Activated CD4-positive, alpha-beta T cell treated with anti-CD3 and anti-CD28 coated beads, Interleukin-2, amount 50 U/mL, for 24 hours (primary cell): ENCODE results near the gene HUS1.
A peak's percentile ranks its signal among the peaks of the same experiment; 100 is the strongest.
"Not testable (repeated sequence)": the region's sequence is repeated elsewhere in the genome, so short reads cannot be mapped to it uniquely, and the experiment has no call there.

Source experiments
- DNase-seq, 2 donors: peaks; one replicate each; pipeline ENCODE4 v3.0.0-alpha.2; 2020; ENCODE audit warnings: low read depth in 1 of 2, low spot score in 1 of 2

The HUS1 gene

DNA sequence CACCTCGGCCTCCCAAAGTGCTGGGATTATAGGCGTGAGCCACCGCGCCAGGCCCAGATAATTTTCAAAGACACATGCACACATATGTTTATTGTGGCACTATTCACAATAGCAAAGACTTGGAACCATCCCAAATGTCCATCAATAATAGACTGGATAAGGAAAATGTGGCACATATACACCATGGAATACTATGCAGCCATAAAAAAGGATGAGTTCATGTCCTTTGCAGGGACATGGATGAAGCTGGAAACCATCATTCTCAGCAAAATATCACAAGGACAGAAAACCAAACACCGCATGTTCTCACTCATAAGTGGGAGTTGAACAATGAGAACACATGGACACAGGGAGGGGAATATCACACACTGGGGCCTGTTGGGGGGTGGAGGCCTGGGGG is 1.2 kb upstream of the HUS1 start:
- DNase-seq: not testable (repeated sequence)

DNA sequence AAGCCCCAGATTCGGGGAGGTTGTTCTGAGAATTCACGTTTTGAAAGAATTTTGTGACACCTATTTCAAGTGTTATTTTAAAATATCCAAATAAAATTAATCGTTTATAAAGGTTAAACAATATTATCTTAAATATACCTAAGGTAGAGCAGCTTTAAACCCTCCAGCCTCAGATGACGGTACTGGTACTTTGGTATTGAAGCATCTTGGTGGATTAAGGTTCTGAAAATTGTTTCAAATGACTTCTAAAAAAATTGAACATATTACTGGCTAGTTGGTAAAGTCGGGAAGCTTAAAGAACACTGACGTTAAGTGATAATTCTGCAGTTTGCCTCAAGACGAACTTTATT is 392 bp upstream of the HUS1 start:
- no peak for DNase-seq

DNA sequence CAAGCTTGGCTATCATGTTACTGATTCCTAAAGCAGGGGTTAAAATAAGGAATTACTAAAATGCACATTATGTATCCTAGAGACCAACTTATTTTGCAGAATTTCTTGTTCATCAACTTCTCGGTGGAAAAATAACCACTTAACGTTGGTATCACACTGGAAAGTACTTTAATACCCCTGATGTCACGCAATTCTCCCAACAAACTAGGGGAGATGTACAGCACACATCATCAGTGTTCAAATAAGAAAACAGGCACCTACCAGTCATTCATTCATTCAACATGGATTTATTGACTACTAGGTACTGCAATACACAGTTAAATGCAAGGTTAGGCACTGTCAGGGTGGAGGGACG is 648 bp downstream of the HUS1 start:
- DNase-seq: no peak

DNA sequence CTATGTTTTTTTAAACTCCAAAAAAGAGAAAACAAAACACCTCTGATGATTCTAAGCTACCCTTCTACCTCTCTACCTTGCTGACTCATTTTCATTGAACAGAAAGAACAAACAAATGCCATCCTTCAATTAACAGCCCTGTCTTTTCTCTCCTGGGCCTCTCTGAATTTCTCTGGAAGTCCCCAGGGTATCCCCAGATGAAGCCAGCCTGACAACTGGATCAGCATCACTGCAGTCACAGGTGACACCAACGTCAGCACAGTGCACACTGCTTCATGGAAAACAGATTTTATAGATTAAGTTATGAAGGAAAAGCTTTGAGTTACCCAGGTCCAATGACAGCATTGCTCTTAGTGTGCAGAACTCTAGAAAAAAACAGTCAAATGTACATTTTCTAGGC is 5.7 kb downstream of the HUS1 start:
- no peak for DNase-seq

- no peak for DNase-seq
Observed at GRCh38 chr7:47970761-47971160, 8.7 kb downstream of the HUS1 start.

GRCh38 chr7:47968847-47969774 is 10.3 kb downstream of the HUS1 start:
- DNase-seq: peak in 1 of 2 donors; percentile 30

DNA sequence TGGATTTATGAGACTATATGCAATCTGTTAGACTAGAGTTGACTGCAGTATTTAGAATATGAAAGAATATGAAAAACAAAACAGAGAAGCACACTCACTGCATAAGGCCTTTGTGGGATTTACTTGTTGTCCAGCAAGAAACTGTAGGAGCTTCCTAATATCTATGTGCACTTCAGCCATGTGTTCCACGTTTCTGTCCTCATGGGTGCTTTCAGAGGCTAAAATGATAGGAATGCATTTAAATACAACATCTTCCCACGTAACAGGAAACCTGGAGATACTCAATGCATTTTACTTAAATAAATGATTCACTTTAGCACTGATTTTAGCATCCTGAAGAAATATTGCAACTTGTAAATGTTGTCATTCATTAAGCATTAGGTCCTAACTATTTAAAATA is 11.7 kb downstream of the HUS1 start:
- no peak for DNase-seq

GRCh38 chr7:47967123-47967522 is 12.3 kb downstream of the HUS1 start:
- no peak for DNase-seq

- DNase-seq: no peak
Observed at GRCh38 chr7:47965456-47965855, 14.0 kb downstream of the HUS1 start.

GRCh38 chr7:47962262-47962661 is 17.2 kb downstream of the HUS1 start:
- no peak for DNase-seq

DNA sequence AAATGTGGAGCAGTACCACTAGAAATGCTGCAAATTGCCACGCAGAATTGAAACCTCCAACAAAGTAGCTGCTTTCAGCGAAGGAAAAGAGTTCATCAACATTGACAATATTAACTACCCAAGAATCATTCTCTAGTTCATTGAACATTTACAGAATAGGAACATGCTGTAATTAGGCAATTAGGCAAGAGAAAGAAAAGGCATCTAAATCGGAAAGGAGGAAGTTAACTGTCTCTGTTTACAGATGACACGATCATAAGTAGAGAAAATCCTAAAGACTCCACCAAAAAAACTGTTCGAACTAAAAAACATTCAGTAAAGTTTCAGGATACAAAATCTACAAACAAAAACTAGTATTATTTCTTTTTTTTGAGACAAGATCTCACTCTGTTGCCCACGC is 22.3 kb downstream of the HUS1 start:
- no peak for DNase-seq

DNA sequence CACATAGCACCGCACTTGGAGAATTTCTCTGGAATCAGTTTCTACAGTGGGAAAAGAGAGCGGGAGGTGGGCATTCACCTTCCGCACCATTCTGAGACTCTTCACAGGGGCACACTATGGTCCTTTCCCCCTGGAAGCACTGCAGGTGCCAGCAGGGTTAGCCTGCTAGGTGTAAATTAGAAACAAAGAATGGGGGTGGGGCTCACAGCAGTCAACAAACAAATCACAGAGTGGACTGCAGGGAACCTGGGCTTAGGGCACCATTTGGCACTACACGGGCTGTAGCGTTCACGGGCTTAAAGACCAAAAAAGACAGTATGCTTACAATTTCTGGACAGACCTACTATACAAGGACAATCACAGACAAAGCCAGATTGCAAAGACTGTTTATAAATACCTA is 23.2 kb downstream of the HUS1 start:
- DNase-seq: no peak

- no peak for DNase-seq
Observed at GRCh38 chr7:47954231-47954911, 25.0 kb downstream of the HUS1 start.

GRCh38 chr7:47953822-47954221 is 25.6 kb downstream of the HUS1 start:
- no peak for DNase-seq

- DNase-seq: no peak
Observed at GRCh38 chr7:47952224-47952623, 27.2 kb downstream of the HUS1 start.

DNA sequence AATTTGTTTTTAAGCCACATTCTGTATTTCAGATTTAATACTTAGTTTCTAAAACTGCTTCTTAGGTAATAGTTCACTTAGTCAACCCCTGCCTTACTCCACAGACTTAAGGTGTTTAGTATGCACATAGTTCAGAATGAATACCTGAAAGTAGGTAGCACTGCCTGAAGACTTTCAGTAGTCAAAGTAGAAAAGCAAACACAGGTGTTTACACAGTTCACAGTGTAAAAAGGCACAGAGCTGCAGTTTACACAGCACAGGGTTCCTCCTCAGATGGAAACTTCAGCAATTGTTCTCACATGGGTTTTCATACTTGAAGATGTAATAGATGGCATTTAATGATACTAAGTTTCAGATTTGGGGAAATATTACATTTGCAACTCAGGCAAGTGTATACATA is 28.0 kb downstream of the HUS1 start:
- DNase-seq: no peak

- no peak for DNase-seq
Observed at GRCh38 chr7:47950714-47951113, 28.7 kb downstream of the HUS1 start.

DNA sequence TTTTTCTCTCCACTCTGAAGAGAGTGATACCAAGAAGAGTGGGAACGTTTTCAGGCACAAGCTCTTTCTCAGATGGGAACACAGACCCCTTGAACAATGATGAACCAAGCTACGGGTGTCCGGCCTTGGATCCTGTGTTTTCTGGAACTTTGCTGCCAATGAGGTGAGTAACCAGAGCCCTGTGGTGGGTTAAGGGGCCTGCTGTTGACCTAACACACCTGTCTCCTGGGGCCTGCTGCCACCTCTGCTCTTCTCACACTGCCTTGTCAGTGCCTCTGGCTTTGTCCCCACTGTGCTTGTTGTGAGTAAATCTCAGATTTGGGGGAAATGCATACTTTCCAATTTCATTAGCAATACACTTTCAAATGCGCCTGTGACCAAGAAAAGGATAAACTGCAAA is 29.7 kb downstream of the HUS1 start:
- DNase-seq: no peak

DNA sequence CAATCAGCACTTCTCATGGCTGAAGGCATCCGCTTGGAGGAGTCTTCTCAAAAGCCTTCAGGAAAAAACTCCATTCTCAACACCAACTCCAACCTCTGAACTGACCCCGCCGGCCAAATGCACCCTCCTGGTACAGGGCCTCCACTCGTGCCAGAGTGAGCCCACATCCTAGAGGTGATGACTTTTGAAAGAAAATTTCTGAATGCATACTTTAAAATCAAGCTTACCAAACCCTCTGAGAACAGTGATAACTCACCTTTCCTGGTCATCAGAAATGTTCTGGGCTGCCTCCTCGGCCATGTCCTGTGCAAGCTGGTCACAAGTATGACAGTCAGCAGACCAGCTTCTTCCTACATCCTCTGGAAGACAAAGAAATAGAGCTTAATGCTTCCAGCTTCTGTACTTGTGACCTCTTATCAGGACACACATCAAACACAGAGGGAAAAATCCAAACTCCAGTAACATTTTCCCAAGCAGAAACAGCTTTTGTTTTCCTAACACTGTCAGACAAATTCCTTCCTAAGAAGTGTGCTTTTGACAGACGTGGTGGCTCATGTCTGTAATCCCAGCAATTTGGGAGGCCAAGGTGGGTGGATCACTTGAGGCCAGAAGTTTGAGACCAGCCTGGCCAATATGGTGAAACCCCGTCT is 31.1 kb downstream of the HUS1 start, which contains the start of gene PKD1L1:
TSS of gene PKD1L1 (minus strand) at position 326 of the 650 bp plus-strand sequence. CDS start at position 300, 26 bp downstream.
- DNase-seq: no peak

DNA sequence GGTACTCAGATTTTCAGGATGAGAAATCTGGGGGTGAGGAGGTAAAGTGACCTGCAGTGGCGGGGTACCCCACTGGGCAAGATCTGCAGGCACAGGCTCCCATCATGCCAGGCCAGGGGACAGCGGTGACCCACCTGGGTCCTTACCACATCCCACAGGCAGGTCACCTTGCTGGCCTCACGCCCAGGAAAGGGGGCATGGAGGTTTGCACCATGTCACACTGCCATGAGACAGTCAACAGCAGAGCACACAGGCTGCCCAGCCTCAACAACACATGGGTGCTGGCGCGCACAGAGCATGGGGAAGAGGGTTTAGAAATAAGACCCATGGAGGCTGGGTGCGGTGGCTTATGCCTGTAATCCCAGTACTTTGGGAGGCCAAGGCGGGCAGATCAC is 32.1 kb downstream of the HUS1 start:
- no peak for DNase-seq

- DNase-seq: no peak
Observed at GRCh38 chr7:47946581-47947354, 32.6 kb downstream of the HUS1 start.
